IMR-90 (cell line): ENCODE measurements around the gene TLR3. TPM values are rescaled to one million over a fixed set of nuclear protein-coding genes. Genes with fewer than 3 reads are reported as not detected.

ENCODE experiments used
- ATAC-seq: fragments of 200-7000 bp; cut with Tn5 transposase; 2 replicates; pipeline ENCODE4 v1.9.1; 2020; ENCODE audit warnings: low read depth, mild to moderate bottlenecking, moderate library complexity
- BruUV-seq: library from RNA; stranded (reverse); fragments of 400-500 nt; replicated peaks from 2 replicates; lab custom pipeline; 2021; lab: Mats Ljungman, UMichigan
- CTCF ChIA-PET: fragments of 300-600 bp; formaldehyde crosslinking; extraction: SDS; loops from one replicate; lab custom pipeline; 2021; ENCODE audit warnings: antibody characterized with exemption; lab: Yijun Ruan, JAX
- POLR2A ChIA-PET: fragments of 300-600 bp; sonication (Branson Sonifier 250); formaldehyde crosslinking; loops from one replicate; lab custom pipeline; 2022; ENCODE audit warnings: antibody characterized with exemption; ENCODE audit not compliant: unreplicated experiment; lab: Charles Lee
- DNase-seq: peaks from one replicate; pipeline ENCODE4 v3.0.0; 2013
- H2AFZ ChIP-seq: replicated peaks from 2 replicates; pipeline ENCODE3; 2013; ENCODE audit warnings: low read length, mild to moderate bottlenecking; ENCODE audit not compliant: poor library complexity
- H2AK5ac ChIP-seq: 2 replicates; pipeline ENCODE4 v1.6.1; 2013; ENCODE audit warnings: low read depth, low read length, inconsistent platforms
- H2AK9ac ChIP-seq: replicated peaks from 2 replicates; pipeline ENCODE3; 2013; ENCODE audit warnings: mild to moderate bottlenecking, low read depth, low read length, moderate library complexity; ENCODE audit not compliant: poor library complexity
- H2BK120ac ChIP-seq: 2 replicates; pipeline ENCODE4 v1.6.1; 2013; ENCODE audit warnings: low read depth, low read length, inconsistent platforms
- H2BK15ac ChIP-seq: 3 replicates; pipeline ENCODE4 v1.6.1; 2013; ENCODE audit warnings: low read depth, low read length, inconsistent platforms
- H2BK20ac ChIP-seq: 2 replicates; pipeline ENCODE4 v1.6.1; 2013; ENCODE audit warnings: low read depth, mild to moderate bottlenecking, inconsistent platforms, low read length, moderate library complexity
- H2BK5ac ChIP-seq: 2 replicates; pipeline ENCODE4 v1.6.1; 2013; ENCODE audit warnings: mild to moderate bottlenecking, low read depth, low read length, inconsistent platforms; ENCODE audit not compliant: poor library complexity, severe bottlenecking
- H3K14ac ChIP-seq: replicated peaks from 2 replicates; pipeline ENCODE4 v1.6.1; 2013; ENCODE audit warnings: low read depth, low read length, inconsistent platforms
- H3K18ac ChIP-seq: 2 replicates; pipeline ENCODE4 v1.6.1; 2013; ENCODE audit warnings: low read depth, low read length, control low read depth
- H3K23ac ChIP-seq: 2 replicates; pipeline ENCODE4 v1.6.1; 2013; ENCODE audit warnings: low read depth, low read length, inconsistent platforms
- H3K27ac ChIP-seq: 2 replicates; pipeline ENCODE4 v1.5.1; 2013; ENCODE audit warnings: mild to moderate bottlenecking, control low read depth, low read length; ENCODE audit not compliant: insufficient read depth
- H3K27me3 ChIP-seq: 2 replicates; pipeline ENCODE4 v1.6.1; 2013; ENCODE audit warnings: low read length; ENCODE audit not compliant: control insufficient read depth, insufficient read depth
- H3K36me3 ChIP-seq: 2 replicates; pipeline ENCODE4 v1.6.1; 2013; ENCODE audit warnings: low read length, mixed read lengths; ENCODE audit not compliant: control insufficient read depth, insufficient read depth
- H3K4ac ChIP-seq: 2 replicates; pipeline ENCODE4 v1.6.1; 2013; ENCODE audit warnings: low read depth, low read length, inconsistent platforms
- H3K4me1 ChIP-seq: 2 replicates; pipeline ENCODE4 v1.6.1; 2013; ENCODE audit warnings: low read length, mixed read lengths; ENCODE audit not compliant: control insufficient read depth, insufficient read depth
- H3K4me2 ChIP-seq: 2 replicates; pipeline ENCODE4 v1.6.1; 2013; ENCODE audit warnings: low read depth, mild to moderate bottlenecking, control low read depth, low read length, moderate library complexity
- H3K4me3 ChIP-seq: 2 replicates; pipeline ENCODE4 v1.5.1; 2013; ENCODE audit warnings: low read depth, mild to moderate bottlenecking, control low read depth, low read length, moderate library complexity; ENCODE audit not compliant: insufficient read depth
- H3K56ac ChIP-seq: 2 replicates; pipeline ENCODE4 v1.6.1; 2013; ENCODE audit warnings: low read length, inconsistent platforms; ENCODE audit not compliant: insufficient read depth; ENCODE audit errors: extremely low read depth
- H3K79me1 ChIP-seq, 2 experiments: 2 replicates each; pipeline ENCODE4 v1.6.1; 2013; ENCODE audit warnings: low read length in 2 of 2, inconsistent platforms in 1 of 2, low read depth in 1 of 2
- H3K9ac ChIP-seq: 2 replicates; pipeline ENCODE4 v1.6.1; 2013; ENCODE audit warnings: low read depth, low read length, control low read depth
- H3K9me1 ChIP-seq: 2 replicates; pipeline ENCODE4 v1.6.1; 2013; ENCODE audit warnings: low read length, inconsistent platforms; ENCODE audit not compliant: insufficient read depth
- H3K9me3 ChIP-seq: 2 replicates; pipeline ENCODE4 v1.6.1; 2013; ENCODE audit warnings: low read length; ENCODE audit not compliant: control insufficient read depth, insufficient read depth
- H4K20me1 ChIP-seq: 2 replicates; pipeline ENCODE4 v1.6.1; 2013; ENCODE audit warnings: low read length, inconsistent platforms; ENCODE audit not compliant: insufficient read depth
- H4K5ac ChIP-seq: 2 replicates; pipeline ENCODE4 v1.6.1; 2013; ENCODE audit warnings: mild to moderate bottlenecking, low read depth, low read length, control low read depth
- H4K8ac ChIP-seq, 2 experiments: 2 replicates each; pipeline ENCODE4 v1.6.1; 2013; ENCODE audit warnings: low read depth in 2 of 2, low read length in 2 of 2, control low read depth in 1 of 2, inconsistent platforms in 1 of 2
- H4K91ac ChIP-seq: 2 replicates; pipeline ENCODE4 v1.6.1; 2013; ENCODE audit warnings: low read depth, low read length, inconsistent platforms; ENCODE audit not compliant: insufficient read depth
- MAFK ChIP-seq: IDR thresholded peaks from 2 replicates; pipeline ENCODE4 v1.6.1; 2012; ENCODE audit warnings: low read depth, low read length, improper control_type of control experiment
- MAZ ChIP-seq: IDR thresholded peaks from 2 replicates; pipeline ENCODE4 v1.6.1; 2012; ENCODE audit warnings: low read depth, mild to moderate bottlenecking, low read length, improper control_type of control experiment, moderate library complexity, borderline replicate concordance
- NFE2L2 ChIP-seq: fragments of 150-350 bp; IDR thresholded peaks from 2 replicates; pipeline ENCODE4 v1.6.1; 2016; ENCODE audit warnings: low read depth, mild to moderate bottlenecking, low read length
- RAD21 ChIP-seq: IDR thresholded peaks from 2 replicates; pipeline ENCODE4 v1.6.1; 2012; ENCODE audit warnings: low read length, improper control_type of control experiment
- WGBS, 2 experiments: methylation state at CpG; one replicate each; pipeline versions ENCODE4 v1.1.5 to v1.1.7; 2013; ENCODE audit warnings: missing lambda C conversion rate in 2 of 2; ENCODE audit not compliant: insufficient read length in 1 of 2; ENCODE audit errors: extremely low coverage in 2 of 2; 5-methylcytosine and 5-hydroxymethylcytosine counted together
- dilution Hi-C: fragments of 300-500 bp; cut with HindIII; formaldehyde crosslinking; loops from one replicate; pipeline ENCODE4 v1.14.3; 2018; ENCODE audit warnings: low sequenced_read_pairs; ENCODE audit not compliant: unreplicated experiment
- in situ Hi-C: fragments of 300-500 bp; cut with MboI; formaldehyde crosslinking; loops from 3 replicates; pipeline ENCODE4 v1.14.3; 2019; ENCODE audit warnings: low sequenced_read_pairs, inconsistent platforms, mixed read lengths
- intact Hi-C: fragments of 100-400 bp; cut with micrococcal nuclease; formaldehyde crosslinking; loops from 2 replicates; pipeline ENCODE4 v1.10.0; 2022
- polyA plus RNA-seq, 3 experiments: library from polyadenylated mRNA; depleted of rRNA; stranded (reverse); fragments of >200 nt; gene quantifications; 2 replicates each; pipeline ENCODE4 v1.2.3, GENCODE V29; 2012; ENCODE audit warnings: low replicate concordance in 1 of 3
- total RNA-seq: library from RNA; depleted of rRNA; stranded (reverse); fragments of >200 nt; gene quantifications from 2 replicates; pipeline ENCODE4 v1.2.3, GENCODE V29; 2012

TLR3 gene
- total and polyA plus RNA-seq, 2 of the 4 experiments (the other 2 are of a cell fraction), result 0.12 to 0.36 TPM

GRCh38 chr4:186036976-186037581, 31.9 kb upstream of the TLR3 start:
- ATAC-seq, result no peak

More at GRCh38 chr4:186036976-186037581, 31.9 kb upstream of the TLR3 start:
- H4K8ac ChIP-seq, result no peak overlapping the region
- no peak overlapping the region for H2AFZ ChIP-seq
- no peak overlapping the region for H3K4me2 ChIP-seq
- H3K9me3 ChIP-seq, result peaks cover 9% of the 10 kb centered on the region
- intact Hi-C loops (loop anchor here (10.0 kb wide), 2 partner anchors 98 to 1002 kb away; no protein-coding TSS in a partner anchor), in situ Hi-C loops (loop anchor here (25.0 kb wide), 2 partner anchors 550 to 850 kb away; no protein-coding TSS in a partner anchor), dilution Hi-C loops (no loop called here)
- no peak overlapping the region for H3K4ac ChIP-seq
- H3K36me3 ChIP-seq, result no peaks in the 10 kb centered on the region
- no peak overlapping the region for H3K23ac ChIP-seq
- no peak overlapping the region for H2AK5ac ChIP-seq
- H4K91ac ChIP-seq, result no peak overlapping the region
- no peak overlapping the region for H3K27ac ChIP-seq
- no TSS peak for BruUV-seq
- no peaks in the 10 kb centered on the region for H3K79me1 ChIP-seq
- peaks cover 19% of the 10 kb centered on the region for H3K27me3 ChIP-seq
- H3K4me1 ChIP-seq, result no peaks in the 10 kb centered on the region
- ChIA-PET CTCF (interaction anchor here (0.6 to 1.5 kb wide), 3 partner anchors 15 to 396 kb away, joined by 3 to 5 read pairs (median 3); no protein-coding TSS in a partner anchor), POLR2A (no interaction called here)
- no peaks in the 10 kb centered on the region for H3K9me1 ChIP-seq
- no peak overlapping the region for H3K18ac ChIP-seq
- no peak overlapping the region for H2AK9ac ChIP-seq
- H2BK15ac ChIP-seq, result no peak overlapping the region
- no peak overlapping the region for H4K5ac ChIP-seq
- 56% methylated on average over 3 of the region's 6 CpGs; no CpG with 5 or more reads in 1 of the 2 experiments for WGBS, 2 experiments
- no peaks in the 10 kb centered on the region for H4K20me1 ChIP-seq
- H2BK5ac ChIP-seq, result no peak overlapping the region
- H3K14ac ChIP-seq, result no peak overlapping the region
- H2BK20ac ChIP-seq, result no peak overlapping the region
- H3K56ac ChIP-seq, result no peak overlapping the region
- H3K9ac ChIP-seq, result no peak overlapping the region
- DNase-seq, result no peak
- TF ChIP-seq RAD21, result no peak
- TF ChIP-seq MAZ, result no peak
- TF ChIP-seq MAFK, result no peak
- no peak for TF ChIP-seq NFE2L2
- H2BK120ac ChIP-seq, result no peak overlapping the region
- no peak overlapping the region for H3K4me3 ChIP-seq
